GM12801 (cell line): ENCODE data around the gene TSHZ2.

Experiments
- TF ChIP-seq, protein P1 (sequence below): IDR thresholded peaks from one replicate; pipeline ENCODE4 v1.5.1; 2011; ENCODE audit warnings: control low read depth; ENCODE audit not compliant: insufficient read length; ENCODE audit errors: extremely low read depth

TSHZ2 gene

GRCh38 chr20:53224851-53225250 lies 252.7 kb downstream of the TSHZ2 start:
- TF ChIP-seq, protein P1, sequence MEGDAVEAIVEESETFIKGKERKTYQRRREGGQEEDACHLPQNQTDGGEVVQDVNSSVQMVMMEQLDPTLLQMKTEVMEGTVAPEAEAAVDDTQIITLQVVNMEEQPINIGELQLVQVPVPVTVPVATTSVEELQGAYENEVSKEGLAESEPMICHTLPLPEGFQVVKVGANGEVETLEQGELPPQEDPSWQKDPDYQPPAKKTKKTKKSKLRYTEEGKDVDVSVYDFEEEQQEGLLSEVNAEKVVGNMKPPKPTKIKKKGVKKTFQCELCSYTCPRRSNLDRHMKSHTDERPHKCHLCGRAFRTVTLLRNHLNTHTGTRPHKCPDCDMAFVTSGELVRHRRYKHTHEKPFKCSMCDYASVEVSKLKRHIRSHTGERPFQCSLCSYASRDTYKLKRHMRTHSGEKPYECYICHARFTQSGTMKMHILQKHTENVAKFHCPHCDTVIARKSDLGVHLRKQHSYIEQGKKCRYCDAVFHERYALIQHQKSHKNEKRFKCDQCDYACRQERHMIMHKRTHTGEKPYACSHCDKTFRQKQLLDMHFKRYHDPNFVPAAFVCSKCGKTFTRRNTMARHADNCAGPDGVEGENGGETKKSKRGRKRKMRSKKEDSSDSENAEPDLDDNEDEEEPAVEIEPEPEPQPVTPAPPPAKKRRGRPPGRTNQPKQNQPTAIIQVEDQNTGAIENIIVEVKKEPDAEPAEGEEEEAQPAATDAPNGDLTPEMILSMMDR: no peak

DNA sequence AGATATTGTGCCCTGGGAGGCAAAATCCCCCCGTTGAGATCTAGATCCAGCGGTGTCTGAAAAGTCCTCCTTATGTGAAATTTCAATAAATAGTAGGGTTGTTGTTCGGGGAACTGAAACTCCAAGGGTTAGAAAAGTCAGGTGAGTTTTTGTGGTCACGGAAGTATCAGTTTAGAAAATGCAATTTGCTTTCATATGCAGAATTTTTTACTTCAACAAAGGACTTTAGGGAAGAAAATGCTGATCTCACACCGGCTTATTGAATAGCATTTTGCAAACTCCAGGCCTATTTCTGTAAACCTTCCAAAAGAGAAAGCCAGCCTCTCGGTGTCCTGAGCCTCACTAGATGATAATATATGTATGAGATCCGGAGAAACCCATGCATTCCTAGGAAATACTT lies 254.7 kb downstream of the TSHZ2 start:
- TF ChIP-seq, protein P1: no peak

DNA sequence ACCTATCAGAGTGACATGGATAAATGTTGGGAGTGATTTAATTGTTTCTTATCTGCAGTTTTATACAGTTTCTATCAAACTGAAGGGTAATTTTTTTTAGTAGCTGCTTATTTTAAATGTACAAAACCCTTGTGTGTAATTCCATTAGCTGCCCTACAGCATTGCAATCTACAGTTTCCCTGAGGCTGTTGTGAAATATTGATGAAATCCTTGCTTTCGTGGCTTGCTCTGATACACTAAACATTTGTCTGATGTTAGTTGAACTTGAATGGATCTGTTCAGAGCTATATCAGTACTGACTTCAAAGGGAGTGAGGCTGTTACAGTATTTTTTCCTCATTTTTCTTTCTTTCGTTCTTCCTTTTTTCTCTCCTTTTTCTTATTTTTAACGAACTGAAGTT lies 255.4 kb downstream of the TSHZ2 start:
- TF ChIP-seq, protein P1: no peak

- TF ChIP-seq, protein P1: no peak
These were observed 258.9 kb downstream of the TSHZ2 start for GRCh38 chr20:53231061-53231460.

DNA sequence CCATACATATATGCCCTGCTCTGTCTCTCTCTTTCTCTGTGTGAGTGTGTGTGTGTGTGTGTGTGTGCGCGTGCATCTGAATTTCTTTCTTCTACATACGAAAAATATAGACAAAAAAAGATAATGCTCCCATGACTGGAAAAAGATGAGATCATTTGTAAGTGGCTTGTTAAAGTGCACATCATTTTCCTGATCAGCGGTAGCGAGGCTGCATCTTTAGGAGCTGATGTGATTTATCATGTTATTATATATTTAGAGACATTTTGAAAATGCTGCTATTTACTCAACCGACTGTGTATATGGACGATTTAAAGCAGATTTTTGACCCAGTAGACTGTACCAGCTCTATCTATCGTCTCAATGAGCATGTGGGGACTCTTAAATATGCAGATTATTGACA lies 265.3 kb downstream of the TSHZ2 start:
- TF ChIP-seq, protein P1: no peak

DNA sequence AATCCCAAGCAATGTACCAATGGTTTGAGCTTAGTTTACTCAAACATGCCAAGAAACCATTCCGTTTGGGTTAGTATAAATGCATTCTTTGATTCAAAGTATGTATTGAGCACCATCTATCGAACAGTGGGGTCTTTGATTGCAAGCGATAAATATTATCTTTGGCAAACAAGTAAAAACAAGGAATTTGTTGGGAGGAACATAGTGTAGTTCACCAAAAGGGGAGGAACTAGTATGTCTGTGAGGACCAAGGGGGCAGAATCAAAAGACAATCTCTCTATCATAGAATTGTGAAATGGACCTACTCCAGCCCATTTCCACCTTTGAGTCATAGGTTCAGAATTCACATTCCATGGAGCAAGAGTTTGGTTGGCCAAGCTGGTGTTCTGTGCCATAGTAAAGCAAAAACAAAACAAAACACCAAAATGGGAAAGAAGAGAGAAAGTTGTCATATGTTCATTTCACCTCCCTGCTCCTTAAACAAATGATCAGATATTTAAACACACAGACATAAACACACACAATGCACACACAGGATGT lies 266.0 kb downstream of the TSHZ2 start:
- TF ChIP-seq, protein P1: no peak

DNA sequence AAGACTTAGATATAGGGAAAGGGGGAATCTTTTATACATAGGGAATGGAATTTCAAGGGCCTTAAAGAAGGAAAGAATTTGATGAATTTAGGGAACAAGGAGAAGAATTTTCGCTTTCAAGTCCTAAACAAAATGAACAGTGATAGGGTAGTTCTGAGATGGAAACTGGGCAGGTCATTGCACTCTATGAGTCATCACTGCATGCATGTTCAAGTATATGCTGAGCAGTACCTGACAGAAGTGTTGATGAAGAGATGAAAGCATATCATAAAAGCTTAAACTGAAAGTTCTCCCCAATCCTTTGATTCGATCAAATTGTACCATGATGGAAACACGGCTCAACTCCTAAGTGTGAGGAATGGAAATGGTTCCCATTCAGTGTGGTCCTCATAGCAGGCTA lies 271.0 kb downstream of the TSHZ2 start:
- TF ChIP-seq, protein P1: no peak
